Lower leg skin (tissue), 4 donors: Measurements from ENCODE around the gene HUNK. TPM values are rescaled to one million over a fixed set of nuclear protein-coding genes. Genes with fewer than 3 reads are reported as not detected.

Source experiments
- DNase-seq, 2 donors: peaks; one replicate each; pipeline ENCODE4 v3.0.0-alpha.2; 2019; ENCODE audit warnings: low spot score in 2 of 2
- H3K4me3 ChIP-seq: fragments of 200-600 bp; sonication (generic); 2 replicates; pipeline ENCODE4 v1.5.1; 2017; ENCODE audit warnings: mild to moderate bottlenecking, low read depth; ENCODE audit not compliant: poor library complexity, severe bottlenecking
- POLR2A ChIP-seq, 2 donors: fragments of 450-650 bp; IDR thresholded peaks; one replicate each; pipeline ENCODE4 v1.6.1; 2016 to 2017; ENCODE audit warnings: antibody characterized with exemption in 2 of 2, mild to moderate bottlenecking in 1 of 2, moderate library complexity in 1 of 2
- WGBS, 2 donors: methylation state at CpG; one replicate each; pipeline ENCODE4 v1.1.5; 2018; 5-methylcytosine and 5-hydroxymethylcytosine counted together
- intact Hi-C: fragments of 100-400 bp; cut with DNase I; formaldehyde crosslinking; loops from one replicate; pipeline ENCODE4 v1.15.0; 2023; ENCODE audit warnings: low total_unique reads
- total RNA-seq, 4 donors: library from RNA; depleted of rRNA; stranded (reverse); fragments of >200 nt; gene quantifications; one replicate each; pipeline ENCODE4 v1.1.0, GENCODE V29; 2016
- TF ChIP-seq, protein P1 (sequence below), 3 donors: fragments of 450-650 bp; IDR thresholded peaks; one replicate each; pipeline ENCODE4 v1.5.1; 2016; ENCODE audit warnings: antibody characterized with exemption in 3 of 3, mild to moderate bottlenecking in 3 of 3, moderate library complexity in 2 of 3

HUNK gene
- total RNA-seq, 4 donors from 2014 or later, result 2.8 to 4.0 (median 3.5) TPM

DNA sequence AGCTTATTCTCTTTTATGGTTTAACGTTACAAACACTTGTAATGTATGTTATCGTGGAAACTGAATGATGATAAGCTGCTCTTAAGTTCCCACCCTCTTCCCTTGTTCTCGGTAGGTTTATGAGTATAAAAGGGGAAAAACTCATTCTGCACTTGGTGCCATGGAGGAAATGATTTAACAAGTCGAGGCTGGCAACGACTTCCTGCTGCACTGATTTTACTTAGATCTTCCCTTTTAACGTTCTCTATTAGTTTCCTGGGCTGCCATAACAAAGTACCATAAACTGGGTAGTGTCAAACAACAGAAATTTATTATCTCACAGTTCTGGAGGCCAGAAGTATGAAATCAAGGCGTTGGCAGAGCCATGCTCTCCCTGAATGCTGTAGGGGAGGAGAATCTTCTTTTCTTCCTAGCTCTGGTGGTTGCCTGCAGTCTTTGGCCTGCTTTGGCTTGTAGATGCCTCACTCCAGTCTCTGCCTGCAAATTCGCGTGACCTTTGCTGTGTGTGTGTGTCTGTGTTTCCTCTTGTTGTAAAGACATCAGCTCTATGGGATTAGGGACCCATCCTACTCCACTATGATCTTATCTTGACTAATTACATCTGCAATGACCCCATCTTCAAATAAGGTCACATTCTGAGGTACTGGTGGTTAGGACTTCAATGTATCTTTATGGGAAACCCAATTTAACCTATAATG lies 26.3 kb downstream of the HUNK start:
- DNase-seq, result peak in 1 of 2 donors; percentile 53
- H3K4me3 ChIP-seq, result no peak overlapping the region
- 13 to 18% methylated on average over 9 of the region's 9 CpGs for WGBS, 2 donors
- no peak for TF ChIP-seq POLR2A (IDR thresholded peaks at IDR 0.05)
- TF ChIP-seq, protein P1, sequence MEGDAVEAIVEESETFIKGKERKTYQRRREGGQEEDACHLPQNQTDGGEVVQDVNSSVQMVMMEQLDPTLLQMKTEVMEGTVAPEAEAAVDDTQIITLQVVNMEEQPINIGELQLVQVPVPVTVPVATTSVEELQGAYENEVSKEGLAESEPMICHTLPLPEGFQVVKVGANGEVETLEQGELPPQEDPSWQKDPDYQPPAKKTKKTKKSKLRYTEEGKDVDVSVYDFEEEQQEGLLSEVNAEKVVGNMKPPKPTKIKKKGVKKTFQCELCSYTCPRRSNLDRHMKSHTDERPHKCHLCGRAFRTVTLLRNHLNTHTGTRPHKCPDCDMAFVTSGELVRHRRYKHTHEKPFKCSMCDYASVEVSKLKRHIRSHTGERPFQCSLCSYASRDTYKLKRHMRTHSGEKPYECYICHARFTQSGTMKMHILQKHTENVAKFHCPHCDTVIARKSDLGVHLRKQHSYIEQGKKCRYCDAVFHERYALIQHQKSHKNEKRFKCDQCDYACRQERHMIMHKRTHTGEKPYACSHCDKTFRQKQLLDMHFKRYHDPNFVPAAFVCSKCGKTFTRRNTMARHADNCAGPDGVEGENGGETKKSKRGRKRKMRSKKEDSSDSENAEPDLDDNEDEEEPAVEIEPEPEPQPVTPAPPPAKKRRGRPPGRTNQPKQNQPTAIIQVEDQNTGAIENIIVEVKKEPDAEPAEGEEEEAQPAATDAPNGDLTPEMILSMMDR (IDR thresholded peaks at IDR 0.05), result no peak
- intact Hi-C loops, result no loop called here

DNA sequence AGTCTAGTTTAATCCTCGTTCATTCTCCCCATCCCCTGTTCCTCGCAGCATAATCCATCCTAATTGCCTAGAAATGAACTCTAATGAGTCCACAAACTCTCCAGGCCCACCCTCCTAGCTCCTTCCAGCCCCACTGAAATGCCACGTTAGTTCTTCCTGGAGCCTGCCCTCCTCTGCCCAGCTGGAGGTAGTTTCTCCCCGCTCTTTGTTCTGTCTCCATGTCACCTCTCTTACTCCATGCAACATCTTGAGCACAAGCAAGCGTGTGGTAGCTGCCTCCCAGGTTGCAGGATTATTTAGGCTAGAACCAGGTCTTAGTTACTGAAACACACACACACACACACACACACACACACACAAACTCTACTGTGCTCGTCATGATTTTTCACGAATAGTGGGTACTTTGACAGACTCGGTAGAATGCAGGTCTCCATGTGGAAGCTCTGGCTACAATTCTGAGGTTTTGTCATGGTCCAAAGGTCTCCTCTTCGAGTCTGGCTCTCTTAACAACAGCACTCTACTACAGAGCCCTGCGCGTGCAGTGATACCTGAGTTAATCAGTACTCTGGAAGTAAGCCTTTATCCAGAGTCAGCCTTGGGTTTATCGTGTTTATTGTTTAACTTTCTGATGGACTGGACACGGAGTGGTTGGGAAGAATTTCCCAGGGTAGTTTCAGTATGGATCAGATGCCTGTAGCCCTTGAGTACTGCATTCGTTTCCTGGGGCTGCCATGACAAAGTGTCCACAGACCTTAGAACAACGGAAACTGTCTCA lies 27.5 kb downstream of the HUNK start:
- 89 to 93% methylated on average over 15 of the region's 15 CpGs for WGBS, 2 donors
- DNase-seq, result peak in 1 of 2 donors; percentile 8
- no peak overlapping the region for H3K4me3 ChIP-seq
- intact Hi-C loops, result no loop called here
- TF ChIP-seq, protein P1 (IDR thresholded peaks at IDR 0.05), result no peak
- TF ChIP-seq POLR2A (IDR thresholded peaks at IDR 0.05), result no peak

DNA sequence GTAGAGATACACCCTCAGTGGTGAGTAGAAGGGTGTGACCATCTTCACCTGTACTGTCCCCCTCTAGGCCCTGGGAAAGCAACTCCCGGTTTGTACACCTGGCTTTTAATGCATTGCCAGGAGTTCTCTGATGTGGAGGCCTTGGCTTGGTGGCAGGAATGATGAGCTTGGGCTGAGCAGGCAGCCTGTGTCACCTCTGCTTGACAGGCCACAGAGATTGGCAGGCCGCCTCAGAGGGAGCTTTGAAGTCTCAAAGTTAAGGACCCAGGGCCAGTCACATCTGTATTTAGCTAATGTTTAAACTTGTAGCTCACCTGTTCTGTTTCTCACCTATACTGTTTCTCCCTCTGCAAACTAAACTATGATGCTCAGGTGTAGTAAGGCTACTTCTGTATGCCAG lies 28.5 kb downstream of the HUNK start:
- WGBS, 2 donors, result 92% methylated on average over 2 of the region's 2 CpGs
- intact Hi-C loops, result no loop called here
- no peak for TF ChIP-seq POLR2A (IDR thresholded peaks at IDR 0.05)
- TF ChIP-seq, protein P1 (IDR thresholded peaks at IDR 0.05), result no peak
- H3K4me3 ChIP-seq, result no peak overlapping the region
- peak in 1 of 2 donors; percentile 54 for DNase-seq

DNA sequence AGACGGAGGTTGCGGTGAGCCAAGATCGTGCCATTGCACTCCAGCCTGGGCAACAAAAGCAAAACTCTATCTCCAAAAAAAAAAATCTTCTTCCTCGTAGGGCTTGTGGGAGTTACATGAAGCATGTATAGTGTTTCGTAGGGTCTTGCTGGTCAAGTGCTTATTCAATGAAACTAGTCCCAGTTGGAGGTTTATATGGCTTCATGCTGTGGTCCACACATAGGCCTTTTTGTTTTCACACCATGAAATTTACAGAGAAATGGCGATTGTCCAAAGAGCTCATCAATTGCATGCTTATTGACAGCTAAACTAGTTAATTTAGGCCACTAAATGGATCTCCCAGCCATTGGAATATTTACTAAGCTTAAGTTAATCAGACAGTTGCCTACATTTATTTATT lies 29.6 kb downstream of the HUNK start:
- H3K4me3 ChIP-seq, result no peak overlapping the region
- WGBS, 2 donors, result 95% methylated on average over 6 of the region's 6 CpGs
- intact Hi-C loops, result no loop called here
- no peak for TF ChIP-seq POLR2A (IDR thresholded peaks at IDR 0.05)
- TF ChIP-seq, protein P1 (IDR thresholded peaks at IDR 0.05), result no peak
- no peak for DNase-seq

DNA sequence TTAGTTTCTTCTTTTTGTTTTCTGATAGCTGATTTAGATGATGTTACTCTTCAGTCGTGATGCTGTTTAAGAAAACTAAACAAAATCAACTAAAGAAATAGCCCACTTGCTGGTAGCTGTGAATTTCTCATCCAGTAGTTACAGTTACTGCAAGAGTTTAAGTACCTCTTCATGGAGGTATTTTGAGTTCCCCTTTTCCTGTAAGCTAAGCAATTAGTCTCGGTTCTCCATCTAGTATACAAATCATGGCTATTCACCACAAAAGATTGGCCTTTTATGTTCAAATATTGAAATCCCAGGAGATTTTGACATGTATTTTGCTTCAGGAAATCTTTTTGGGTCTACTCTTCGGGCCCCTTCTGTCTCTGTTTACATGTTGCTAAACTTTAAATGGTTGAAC lies 31.1 kb downstream of the HUNK start:
- DNase-seq, result no peak
- H3K4me3 ChIP-seq, result no peak overlapping the region
- TF ChIP-seq, protein P1 (IDR thresholded peaks at IDR 0.05), result no peak
- no peak for TF ChIP-seq POLR2A (IDR thresholded peaks at IDR 0.05)
- WGBS, 2 donors, result 88 to 91% methylated on average over 3 of the region's 3 CpGs
- intact Hi-C loops, result no loop called here
